GM19438 (cell line): Measurements from ENCODE around the gene RABL3.
"Not testable (repeated sequence)": the region's sequence is repeated elsewhere in the genome, so short reads cannot be mapped to it uniquely, and the experiment has no call there.

Experiments
- ATAC-seq: cut with Tn5 transposase; IDR thresholded peaks from one replicate; pipeline ENCODE4 v1.9.1; 2021; ENCODE audit warnings: low read depth; ENCODE audit not compliant: unreplicated experiment

RABL3 gene

DNA sequence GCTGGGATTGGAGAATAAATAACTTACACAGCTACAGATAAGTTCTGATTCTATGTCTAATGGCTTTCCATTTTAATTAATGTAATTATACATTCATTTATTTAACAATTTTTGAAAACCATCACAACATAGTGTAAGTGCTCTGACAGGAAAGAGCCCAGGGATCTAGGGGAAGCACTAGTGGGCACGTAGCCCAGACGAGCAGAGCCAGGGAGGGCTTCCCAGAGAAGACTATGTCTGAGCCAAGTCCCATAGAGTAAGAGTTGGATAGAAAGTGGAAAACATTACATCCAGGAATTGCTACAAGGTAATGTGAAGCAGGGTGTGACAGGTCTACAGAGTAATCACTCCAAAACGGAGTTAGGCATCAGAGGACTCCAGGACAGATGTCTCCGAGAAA lies 57.4 kb downstream of the RABL3 start:
- ATAC-seq: no peak

- ATAC-seq: no peak
Observed at GRCh38 chr3:120683671-120684301, 58.5 kb downstream of the RABL3 start.

- ATAC-seq: no peak
Observed at GRCh38 chr3:120683213-120683612, 59.1 kb downstream of the RABL3 start.

DNA sequence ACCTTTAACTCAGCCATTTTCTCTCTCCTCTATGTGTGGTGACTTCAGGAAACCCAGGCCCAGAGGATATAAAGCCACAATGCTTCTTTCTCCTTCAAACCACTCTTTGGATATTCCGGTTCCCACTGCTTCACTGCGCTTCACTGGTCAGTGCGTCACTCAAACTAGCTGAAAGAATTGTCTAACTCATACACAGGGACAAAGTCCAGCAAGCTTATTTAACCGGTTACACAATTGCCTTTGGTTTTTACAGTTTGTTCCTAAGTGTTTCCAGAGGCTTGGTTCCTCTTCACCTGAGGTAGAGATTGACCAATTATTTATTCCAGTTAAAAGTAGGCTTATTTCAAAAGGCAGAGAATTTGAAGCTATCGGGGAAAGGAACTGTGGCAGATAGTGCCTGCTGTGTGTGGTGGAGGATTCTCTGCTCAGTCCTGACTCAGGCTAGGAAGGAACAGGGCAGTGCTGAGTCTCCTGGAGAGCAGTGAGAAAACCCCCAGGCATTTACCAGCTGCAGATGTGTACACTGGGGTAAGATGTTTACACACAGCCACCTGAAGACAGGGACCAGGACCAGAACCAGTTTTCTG lies 60.1 kb downstream of the RABL3 start, which contains the start of gene HGD:
HGD (minus strand) TSS at position 145 of the 587 bp plus-strand sequence; CDS start at position 17, 128 bp downstream.
- ATAC-seq: no peak

GRCh38 chr3:120681506-120682038 lies 60.7 kb downstream of the RABL3 start:
- no peak for ATAC-seq

GRCh38 chr3:120681018-120681417 lies 61.3 kb downstream of the RABL3 start:
- ATAC-seq: no peak

DNA sequence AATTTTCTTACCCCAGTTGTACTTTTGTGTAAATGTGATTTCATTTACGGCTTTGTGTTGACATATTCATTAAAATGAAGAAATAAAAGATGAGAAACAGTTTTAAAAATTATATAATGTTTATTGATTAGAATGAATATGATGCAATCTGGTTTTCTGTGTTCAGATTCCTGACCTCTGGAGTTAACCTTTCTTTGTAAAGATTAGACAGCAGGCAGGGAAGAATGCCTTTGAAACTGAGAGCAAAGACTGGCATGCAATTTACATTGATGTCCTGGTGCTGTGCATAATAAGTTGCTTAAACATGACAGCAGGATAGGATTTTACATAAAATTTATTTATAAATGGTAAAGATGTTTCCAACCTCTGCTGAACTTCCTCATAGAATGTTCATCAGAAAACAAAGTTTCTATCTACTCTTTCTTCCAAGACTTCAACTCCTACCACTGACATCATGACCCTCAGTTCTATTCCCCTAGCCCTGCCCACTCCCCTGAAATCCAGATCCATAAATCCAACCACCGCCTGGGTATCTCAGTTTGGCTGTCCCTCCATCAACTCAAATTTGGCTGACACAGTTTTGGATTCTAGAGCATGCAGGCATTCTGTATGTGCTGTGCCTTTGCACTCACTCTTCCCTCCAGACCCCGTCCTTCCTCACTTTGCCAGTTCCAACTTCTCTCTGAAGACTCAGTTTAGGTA lies 62.0 kb downstream of the RABL3 start:
- ATAC-seq: no peak

DNA sequence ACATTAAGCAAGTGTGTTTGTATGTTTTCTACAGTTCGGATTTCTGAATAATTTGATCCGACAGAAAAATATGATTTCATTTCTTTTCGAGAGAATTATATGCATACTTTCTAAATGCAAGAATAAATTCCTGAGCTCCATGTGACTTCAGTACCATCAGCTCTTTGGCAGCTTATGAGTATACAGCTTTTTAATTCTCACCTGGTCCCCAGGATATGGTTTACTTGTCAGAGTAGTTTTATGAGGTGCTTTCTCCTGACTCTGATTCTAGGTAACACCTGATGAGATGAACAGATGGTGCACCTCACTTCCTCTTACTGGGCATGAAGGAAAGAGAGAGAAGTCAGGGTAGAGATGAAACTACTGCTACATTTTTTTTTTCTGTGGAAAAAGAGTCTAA lies 63.3 kb downstream of the RABL3 start:
- no peak for ATAC-seq

DNA sequence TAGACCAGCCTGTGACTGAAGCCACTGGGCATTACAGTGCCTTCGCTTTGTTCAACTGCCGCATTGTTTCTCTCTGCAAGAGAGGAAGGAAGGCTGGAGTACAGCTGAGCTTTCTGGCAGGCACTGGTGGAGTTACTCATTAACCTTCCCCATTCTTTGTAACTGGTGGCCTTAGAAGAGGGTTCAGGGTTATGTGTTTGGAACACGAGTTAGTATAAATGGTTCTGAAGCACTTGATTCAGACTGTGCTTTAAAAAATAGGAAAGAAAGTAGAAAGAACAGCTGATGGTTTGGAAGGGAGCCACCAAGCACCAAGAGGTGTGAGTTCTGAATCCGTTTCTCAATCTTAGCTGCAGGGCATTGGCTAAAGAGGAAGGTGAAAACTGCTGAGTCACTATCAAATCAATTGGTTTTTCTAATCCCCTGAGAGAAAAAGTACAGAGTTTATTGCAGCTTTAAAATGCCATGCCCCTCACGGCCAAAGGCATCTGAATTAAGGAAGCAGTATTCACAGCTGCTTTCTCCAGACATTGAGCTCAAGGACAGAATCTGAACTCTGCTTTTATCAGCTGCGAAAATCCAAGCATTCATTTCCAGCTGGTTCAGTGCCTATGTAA lies 63.9 kb downstream of the RABL3 start:
- peak; percentile 98 for ATAC-seq

DNA sequence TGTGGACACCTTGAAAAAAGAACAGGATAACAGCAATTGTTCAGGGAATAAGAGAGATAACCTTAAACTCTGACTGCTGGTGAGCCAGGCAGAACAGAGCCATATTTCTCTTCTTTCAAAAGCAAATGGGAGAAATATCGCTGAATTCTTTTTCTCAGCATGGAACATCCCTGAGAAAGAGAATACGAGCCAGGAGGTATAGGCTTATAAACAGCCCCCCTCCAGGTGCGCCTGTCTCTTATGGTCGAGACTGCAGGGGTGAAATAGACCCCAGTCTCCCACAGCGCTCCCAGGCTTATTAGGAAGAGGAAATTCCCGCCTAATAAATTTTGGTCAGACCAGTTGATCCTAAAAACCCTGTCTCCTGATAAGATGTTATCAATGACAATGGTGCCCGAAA lies 65.1 kb downstream of the RABL3 start:
- not testable (repeated sequence) for ATAC-seq

DNA sequence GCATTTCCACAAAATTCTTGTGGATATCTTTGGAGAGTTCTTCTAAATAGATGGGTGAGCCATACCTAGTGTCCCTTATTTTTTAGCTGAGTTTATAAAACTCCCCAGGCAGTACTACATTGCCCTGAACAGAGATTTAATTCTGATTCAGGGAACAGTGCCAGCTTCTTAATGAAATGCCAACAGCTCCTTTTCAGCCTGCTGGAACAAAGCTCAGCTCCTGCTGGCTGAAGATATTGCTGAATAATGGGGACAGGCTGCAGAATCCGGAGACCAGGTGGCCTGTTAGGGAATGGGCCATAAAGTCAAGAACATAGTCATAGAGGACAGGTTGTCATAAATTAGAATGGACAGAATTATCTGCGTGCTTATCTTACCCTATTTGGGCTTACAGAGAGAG lies 69.2 kb downstream of the RABL3 start:
- no peak for ATAC-seq

- ATAC-seq: no peak
Observed at GRCh38 chr3:120670576-120670975, 71.7 kb downstream of the RABL3 start.

- ATAC-seq: no peak
Observed at GRCh38 chr3:120664926-120665325, 77.4 kb downstream of the RABL3 start.

DNA sequence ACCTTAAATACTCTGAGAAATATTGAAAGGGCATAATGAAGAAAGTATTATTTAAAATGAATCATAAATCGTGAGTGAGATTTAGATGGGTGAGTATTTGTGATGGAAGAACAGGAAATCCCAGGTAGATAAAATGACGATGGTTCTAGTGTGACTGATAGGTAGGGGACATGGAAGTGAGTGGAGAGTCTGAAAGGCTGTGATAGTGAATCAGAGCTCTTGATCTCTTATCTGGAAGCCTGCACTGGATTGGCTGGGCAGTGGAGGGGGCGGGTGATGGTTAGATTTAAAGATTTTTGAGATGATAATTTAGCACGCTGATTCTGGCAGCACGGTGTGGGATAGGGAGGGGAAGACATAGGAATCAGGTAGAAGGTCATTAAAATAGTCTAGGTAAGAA lies 80.4 kb downstream of the RABL3 start:
- no peak for ATAC-seq

GRCh38 chr3:120661106-120661905 lies 81.0 kb downstream of the RABL3 start:
- ATAC-seq: no peak

- no peak for ATAC-seq
Observed at GRCh38 chr3:120659834-120660233, 82.5 kb downstream of the RABL3 start.

- ATAC-seq: no peak
Observed at GRCh38 chr3:120659285-120659684, 83.0 kb downstream of the RABL3 start.

DNA sequence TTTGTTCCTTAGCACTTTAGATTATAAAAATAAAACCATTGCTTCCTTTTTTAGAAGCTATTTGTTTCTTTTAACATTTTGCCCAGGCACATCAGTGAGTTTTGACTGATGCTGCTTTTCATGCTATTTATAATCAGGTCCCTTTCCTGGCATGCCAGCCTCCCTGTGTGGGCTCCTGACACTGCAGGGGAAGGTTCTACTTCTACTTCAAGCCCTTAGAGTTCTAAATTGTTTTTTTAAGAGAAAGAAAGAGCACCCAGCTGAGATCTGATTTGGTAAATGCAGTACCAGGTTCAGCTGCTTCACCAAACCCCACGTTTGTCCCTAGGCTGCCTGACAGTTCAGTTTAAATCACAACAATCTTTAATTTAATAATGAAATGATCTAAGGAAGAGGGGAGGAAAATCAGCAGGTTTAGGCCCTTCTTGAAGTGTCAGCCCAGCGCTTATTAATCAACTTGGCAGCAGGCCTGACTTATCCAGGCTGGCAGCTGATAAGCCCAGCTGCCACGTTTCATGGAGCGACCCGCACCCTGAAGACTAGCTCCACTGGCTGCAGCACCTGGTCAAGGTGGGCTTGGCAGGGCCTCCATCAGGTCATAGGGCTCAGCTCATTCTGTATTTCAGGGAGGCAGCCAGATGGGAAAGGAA lies 89.3 kb downstream of the RABL3 start:
- ATAC-seq: no peak

GRCh38 chr3:120652281-120652680 lies 90.0 kb downstream of the RABL3 start:
- no peak for ATAC-seq

DNA sequence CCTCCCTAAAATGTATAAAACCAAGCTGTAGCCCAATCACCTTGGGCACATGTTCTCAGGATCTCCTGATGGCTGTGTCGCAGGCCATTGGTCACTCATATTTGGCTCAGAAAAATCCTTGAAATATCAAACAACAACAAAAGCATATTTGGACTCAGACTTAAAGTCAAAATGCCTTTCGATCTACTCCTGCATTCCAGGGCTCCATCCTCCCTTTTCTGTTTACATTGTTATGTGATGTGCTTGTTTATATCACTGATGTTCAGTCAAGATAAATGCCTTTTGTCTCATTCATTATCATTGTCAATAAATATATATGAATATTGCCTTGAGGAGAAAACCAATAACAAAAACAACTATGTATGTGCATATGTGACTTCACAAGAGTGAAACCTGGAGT lies 92.0 kb downstream of the RABL3 start:
- ATAC-seq: no peak
